Prostate gland (tissue), 2 donors: Measurements from ENCODE around the gene ADAMTSL3.

Experiments
- CTCF ChIP-seq, 4 experiments: fragments of 200-600 bp in 2 of 4; fragments of 450-650 bp in 2 of 4; sonication (generic) in 2 of 4; IDR thresholded peaks; 1 replicate in 3 of 4; 2 replicates in 1 of 4; pipeline ENCODE4 v1.5.1; 2016 to 2019; ENCODE audit warnings: antibody characterized with exemption in 4 of 4, mild to moderate bottlenecking in 2 of 4, moderate library complexity in 2 of 4
- POLR2A ChIP-seq: fragments of 450-650 bp; IDR thresholded peaks from one replicate; pipeline ENCODE4 v1.6.1; 2016; ENCODE audit warnings: antibody characterized with exemption, mild to moderate bottlenecking
- POLR2AphosphoS5 ChIP-seq: sonication (generic); formaldehyde crosslinking; IDR thresholded peaks from one replicate; pipeline ENCODE4 v1.6.1; 2017; ENCODE audit warnings: antibody characterized with exemption

GRCh38 chr15:83887404-83887803, 233.5 kb downstream of the ADAMTSL3 start:
- no peak for TF ChIP-seq POLR2AphosphoS5
- no peak for TF ChIP-seq CTCF (IDR thresholded peaks at IDR 0.05)
- no peak for TF ChIP-seq POLR2A
